ENCODE measurements around the gene TFEB.

GRCh38 chr6:41647061-41647511 lies 88.3 kb downstream of the TFEB start:
- no peak for TF ChIP-seq REST (tag by site-specific recombination; IDR thresholded peaks at IDR 0.05)
- no peak for TF ChIP-seq ZEB2 (tag by site-specific recombination; IDR thresholded peaks at IDR 0.05)
- TF ChIP-seq SP2 (tag by site-specific recombination; IDR thresholded peaks at IDR 0.05): no peak
- TF ChIP-seq CTCF (tag by site-specific recombination; IDR thresholded peaks at IDR 0.05): no peak
- no peak for TF ChIP-seq KLF1 (tag by site-specific recombination; IDR thresholded peaks at IDR 0.05)
- no peak for TF ChIP-seq ZNF292 (tag by site-specific recombination; IDR thresholded peaks at IDR 0.05; ENCODE audit: borderline replicate concordance, low read depth)
- TF ChIP-seq ZNF121 (tag by site-specific recombination; IDR thresholded peaks at IDR 0.05): no peak
- TF ChIP-seq ZNF658 (tag by site-specific recombination; IDR thresholded peaks at IDR 0.05): no peak
- no peak for TF ChIP-seq ZNF510 (tag by site-specific recombination; IDR thresholded peaks at IDR 0.05; ENCODE audit: insufficient replicate concordance)
- TF ChIP-seq ZNF140 (tag by site-specific recombination; IDR thresholded peaks at IDR 0.05): no peak
- TF ChIP-seq ZBTB26 (tag by site-specific recombination; optimal IDR thresholded peaks at IDR 0.05): no peak
- no peak for TF ChIP-seq ZNF707 (tag by site-specific recombination; IDR thresholded peaks at IDR 0.05)
